Smooth muscle cell (in vitro differentiated cells): ENCODE measurements around the gene STARD8. TPM values are rescaled to one million over a fixed set of nuclear protein-coding genes. Genes with fewer than 3 reads are reported as not detected.

Source experiments
- DNase-seq: peaks from one replicate; lab custom pipeline; 2025; ENCODE audit not compliant: unreplicated experiment; lab: John Stamatoyannopoulos, UW
- H2AFZ ChIP-seq: fragments of 200-600 bp; sonication (generic); 2 replicates; pipeline ENCODE4 v1.6.0; 2016; ENCODE audit warnings: antibody characterized with exemption, low read depth, mild to moderate bottlenecking
- H3F3A ChIP-seq: fragments of 200-600 bp; sonication (generic); 2 replicates; pipeline ENCODE4 v1.6.0; 2017; ENCODE audit warnings: antibody characterized with exemption, low read depth
- H3K27ac ChIP-seq: fragments of 200-600 bp; sonication (generic); 2 replicates; pipeline ENCODE4 v1.5.1; 2016; ENCODE audit warnings: low read depth, mild to moderate bottlenecking
- H3K27me3 ChIP-seq: fragments of 200-600 bp; sonication (generic); 2 replicates; pipeline ENCODE4 v1.6.1; 2016; ENCODE audit warnings: low read depth, mild to moderate bottlenecking
- H3K36me3 ChIP-seq: fragments of 200-600 bp; sonication (generic); 2 replicates; pipeline ENCODE4 v1.5.1; 2016; ENCODE audit warnings: low read depth
- H3K4me1 ChIP-seq: fragments of 200-600 bp; sonication (generic); 2 replicates; pipeline ENCODE4 v1.5.1; 2016; ENCODE audit warnings: low read depth
- H3K4me2 ChIP-seq: fragments of 200-600 bp; sonication (generic); 2 replicates; pipeline ENCODE4 v1.6.0; 2016; ENCODE audit warnings: mild to moderate bottlenecking
- H3K4me3 ChIP-seq: fragments of 200-600 bp; sonication (generic); 2 replicates; pipeline ENCODE4 v1.5.1; 2016; ENCODE audit warnings: mild to moderate bottlenecking
- H3K79me2 ChIP-seq: fragments of 200-600 bp; sonication (generic); 2 replicates; pipeline ENCODE4 v1.6.0; 2016; ENCODE audit warnings: low read depth, mild to moderate bottlenecking
- H3K9ac ChIP-seq: fragments of 200-600 bp; sonication (generic); 2 replicates; pipeline ENCODE4 v1.6.0; 2016; ENCODE audit warnings: low read depth
- H3K9me3 ChIP-seq: fragments of 200-600 bp; sonication (generic); replicated peaks from 2 replicates; pipeline ENCODE4 v1.5.1; 2016; ENCODE audit warnings: low read depth
- H4K20me1 ChIP-seq: fragments of 200-600 bp; sonication (generic); 2 replicates; pipeline ENCODE4 v1.6.0; 2016; ENCODE audit warnings: low read depth
- WGBS: methylation state at CpG from one replicate; pipeline ENCODE4 v1.1.7; 2016; ENCODE audit warnings: low lambda C conversion rate; 5-methylcytosine and 5-hydroxymethylcytosine counted together
- polyA plus RNA-seq: library from polyadenylated mRNA; unstranded; fragments of >200 nt; fragmentation: Nextera tagmentation; extraction: Ambion mirVana; gene quantifications from 2 replicates; pipeline ENCODE4 v1.2.1, GENCODE V29; 2016
- total RNA-seq: library from RNA; depleted of rRNA; stranded (reverse); fragments of >200 nt; gene quantifications from 2 replicates; pipeline ENCODE4 v1.2.3, GENCODE V29; 2014
- TF ChIP-seq, protein P1 (sequence below): fragments of 200-600 bp; sonication (generic); IDR thresholded peaks from 2 replicates; pipeline ENCODE4 v1.5.1; 2017; ENCODE audit warnings: borderline replicate concordance, mild to moderate bottlenecking, antibody characterized with exemption; ENCODE audit not compliant: insufficient read depth, poor library complexity, severe bottlenecking

STARD8 gene
- total and polyA plus RNA-seq, 2 experiments from 2014 or later = 0.27 to 0.38 TPM

- Histone ChIP-seq H3K4me1 (no peaks in the 10 kb centered on the region), H3K79me2 (no peaks in the 10 kb centered on the region), H3K9me3 (no peaks in the 10 kb centered on the region), H3F3A (no peaks in the 10 kb centered on the region), H3K4me3 (no peak overlapping the region), H3K27ac (no peak overlapping the region), H3K9ac (no peak overlapping the region), H3K27me3 (no peaks in the 10 kb centered on the region), H3K4me2 (no peak overlapping the region), H3K36me3 (no peaks in the 10 kb centered on the region), H2AFZ (no peak overlapping the region), H4K20me1 (no peaks in the 10 kb centered on the region)
- WGBS = 77% methylated on average over 2 of the region's 2 CpGs
- DNase-seq = no peak
- TF ChIP-seq, protein P1, sequence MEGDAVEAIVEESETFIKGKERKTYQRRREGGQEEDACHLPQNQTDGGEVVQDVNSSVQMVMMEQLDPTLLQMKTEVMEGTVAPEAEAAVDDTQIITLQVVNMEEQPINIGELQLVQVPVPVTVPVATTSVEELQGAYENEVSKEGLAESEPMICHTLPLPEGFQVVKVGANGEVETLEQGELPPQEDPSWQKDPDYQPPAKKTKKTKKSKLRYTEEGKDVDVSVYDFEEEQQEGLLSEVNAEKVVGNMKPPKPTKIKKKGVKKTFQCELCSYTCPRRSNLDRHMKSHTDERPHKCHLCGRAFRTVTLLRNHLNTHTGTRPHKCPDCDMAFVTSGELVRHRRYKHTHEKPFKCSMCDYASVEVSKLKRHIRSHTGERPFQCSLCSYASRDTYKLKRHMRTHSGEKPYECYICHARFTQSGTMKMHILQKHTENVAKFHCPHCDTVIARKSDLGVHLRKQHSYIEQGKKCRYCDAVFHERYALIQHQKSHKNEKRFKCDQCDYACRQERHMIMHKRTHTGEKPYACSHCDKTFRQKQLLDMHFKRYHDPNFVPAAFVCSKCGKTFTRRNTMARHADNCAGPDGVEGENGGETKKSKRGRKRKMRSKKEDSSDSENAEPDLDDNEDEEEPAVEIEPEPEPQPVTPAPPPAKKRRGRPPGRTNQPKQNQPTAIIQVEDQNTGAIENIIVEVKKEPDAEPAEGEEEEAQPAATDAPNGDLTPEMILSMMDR = no peak
Measured at GRCh38 chrX:68633981-68634380, 13.5 kb upstream of the STARD8 start.

- TF ChIP-seq, protein P1 = no peak
- WGBS = 64% methylated on average over 2 of the region's 2 CpGs
- no peak for DNase-seq
- no peaks in the 10 kb centered on the region for H3K79me2 ChIP-seq
- no peak overlapping the region for H2AFZ ChIP-seq
- H3K9ac ChIP-seq = no peak overlapping the region
- H3F3A ChIP-seq = no peaks in the 10 kb centered on the region
- no peaks in the 10 kb centered on the region for H3K36me3 ChIP-seq
- no peak overlapping the region for H3K4me3 ChIP-seq
- no peaks in the 10 kb centered on the region for H3K27me3 ChIP-seq
- no peak overlapping the region for H3K4me2 ChIP-seq
- no peaks in the 10 kb centered on the region for H4K20me1 ChIP-seq
- H3K4me1 ChIP-seq = no peaks in the 10 kb centered on the region
- H3K9me3 ChIP-seq = no peaks in the 10 kb centered on the region
- no peak overlapping the region for H3K27ac ChIP-seq
Measured at GRCh38 chrX:68634649-68635227, 12.7 kb upstream of the STARD8 start.

DNA sequence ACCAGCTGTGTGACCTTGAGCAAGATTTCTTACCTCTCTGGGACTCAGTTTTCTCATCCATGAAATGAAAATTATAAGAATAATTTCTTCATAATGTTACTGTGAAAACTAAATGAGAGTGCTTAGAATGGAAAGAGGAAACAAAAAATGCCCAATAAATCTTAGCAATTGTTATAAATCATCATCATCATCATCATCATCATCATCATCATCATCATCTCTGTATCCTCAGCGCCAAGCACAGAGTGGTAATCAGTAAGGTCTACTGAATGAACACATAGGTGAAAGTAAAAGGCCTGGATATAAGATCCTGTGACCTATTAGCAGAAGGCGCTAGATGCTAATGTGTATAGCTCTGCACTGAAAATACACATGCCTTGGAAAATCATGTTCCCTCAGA lies 6.8 kb upstream of the STARD8 start:
- no peak overlapping the region for H3K9ac ChIP-seq
- no peak overlapping the region for H3K27ac ChIP-seq
- no peak for DNase-seq
- no peak overlapping the region for H3K4me3 ChIP-seq
- no peaks in the 10 kb centered on the region for H3K27me3 ChIP-seq
- no peaks in the 10 kb centered on the region for H4K20me1 ChIP-seq
- H3K4me2 ChIP-seq = no peak overlapping the region
- no peak overlapping the region for H2AFZ ChIP-seq
- no peaks in the 10 kb centered on the region for H3K9me3 ChIP-seq
- H3K4me1 ChIP-seq = no peaks in the 10 kb centered on the region
- H3F3A ChIP-seq = no peaks in the 10 kb centered on the region
- H3K36me3 ChIP-seq = no peaks in the 10 kb centered on the region
- WGBS = 71% methylated on average over 2 of the region's 2 CpGs
- no peaks in the 10 kb centered on the region for H3K79me2 ChIP-seq
- TF ChIP-seq, protein P1 = no peak

GRCh38 chrX:68644861-68645260 lies 2.6 kb upstream of the STARD8 start:
- 67% methylated on average over 2 of the region's 2 CpGs for WGBS
- Histone ChIP-seq H4K20me1 (no peaks in the 10 kb centered on the region), H3K4me1 (no peaks in the 10 kb centered on the region), H3K4me2 (no peak overlapping the region), H3K27ac (no peak overlapping the region), H3F3A (no peaks in the 10 kb centered on the region), H3K9ac (no peak overlapping the region), H3K27me3 (no peaks in the 10 kb centered on the region), H3K9me3 (no peaks in the 10 kb centered on the region), H3K79me2 (no peaks in the 10 kb centered on the region), H3K36me3 (no peaks in the 10 kb centered on the region), H3K4me3 (no peak overlapping the region), H2AFZ (no peak overlapping the region)
- DNase-seq = no peak
- TF ChIP-seq, protein P1 = no peak
